NCI-H82 treated with DMSO at 0.1 percent for 48 hours (cell line): Measurements from ENCODE around the gene RAB38.

Experiments used
- DNase-seq: peaks from one replicate; lab custom pipeline; 2025; ENCODE audit not compliant: unreplicated experiment; lab: John Stamatoyannopoulos, UW

The RAB38 gene

GRCh38 chr11:88170673-88171072 is 4.6 kb downstream of the RAB38 start:
- DNase-seq: no peak

GRCh38 chr11:88169881-88170280 is 5.4 kb downstream of the RAB38 start:
- no peak for DNase-seq

GRCh38 chr11:88169471-88169870 is 5.8 kb downstream of the RAB38 start:
- no peak for DNase-seq

- DNase-seq: no peak
Measured at GRCh38 chr11:88167853-88168252, 7.4 kb downstream of the RAB38 start.

- no peak for DNase-seq
Measured at GRCh38 chr11:88164806-88165585, 10.2 kb downstream of the RAB38 start.

- DNase-seq: no peak
Measured at GRCh38 chr11:88164320-88164719, 10.9 kb downstream of the RAB38 start.

GRCh38 chr11:88158081-88158480 is 17.2 kb downstream of the RAB38 start:
- DNase-seq: no peak

GRCh38 chr11:88157370-88157769 is 17.9 kb downstream of the RAB38 start:
- no peak for DNase-seq

GRCh38 chr11:88152381-88152780 is 22.9 kb downstream of the RAB38 start:
- no peak for DNase-seq

- no peak for DNase-seq
Measured at GRCh38 chr11:88151709-88152265, 23.5 kb downstream of the RAB38 start.

- no peak for DNase-seq
Measured at GRCh38 chr11:88146106-88146505, 29.1 kb downstream of the RAB38 start.

- DNase-seq: no peak
Measured at GRCh38 chr11:88139865-88140264, 35.4 kb downstream of the RAB38 start.

- DNase-seq: no peak
Measured at GRCh38 chr11:88131764-88132470, 43.3 kb downstream of the RAB38 start.

GRCh38 chr11:88122956-88123355 is 52.3 kb downstream of the RAB38 start:
- DNase-seq: no peak

GRCh38 chr11:88119561-88119960 is 55.7 kb downstream of the RAB38 start:
- peak; percentile 33 for DNase-seq

GRCh38 chr11:88117281-88117858 is 57.9 kb downstream of the RAB38 start:
- no peak for DNase-seq

GRCh38 chr11:88115828-88116755 is 59.2 kb downstream of the RAB38 start:
- DNase-seq: no peak

GRCh38 chr11:88114486-88115045 is 60.7 kb downstream of the RAB38 start:
- no peak for DNase-seq

GRCh38 chr11:88106666-88107065 is 68.6 kb downstream of the RAB38 start:
- DNase-seq: no peak

GRCh38 chr11:88105951-88106350 is 69.3 kb downstream of the RAB38 start:
- DNase-seq: no peak
